GM12872 (cell line): ENCODE measurements around the gene MGAT5.

Source experiments
- CTCF ChIP-seq: IDR thresholded peaks from 3 replicates; pipeline ENCODE4 v1.5.1; 2011; ENCODE audit warnings: low read depth, mild to moderate bottlenecking, low read length, moderate library complexity; ENCODE audit not compliant: insufficient read depth

Gene MGAT5

GRCh38 chr2:134454931-134455330 lies 201.1 kb downstream of the MGAT5 start:
- TF ChIP-seq CTCF, result no peak

GRCh38 chr2:134455426-134455825 lies 201.6 kb downstream of the MGAT5 start:
- no peak for TF ChIP-seq CTCF

- no peak for TF ChIP-seq CTCF
Measured at GRCh38 chr2:134457353-134457752, 203.5 kb downstream of the MGAT5 start.

GRCh38 chr2:134457765-134458472 lies 204.0 kb downstream of the MGAT5 start:
- no peak for TF ChIP-seq CTCF

GRCh38 chr2:134458473-134458853 lies 204.6 kb downstream of the MGAT5 start:
- no peak for TF ChIP-seq CTCF

GRCh38 chr2:134458950-134459349 lies 205.1 kb downstream of the MGAT5 start:
- TF ChIP-seq CTCF, result no peak

- TF ChIP-seq CTCF, result no peak
Measured at GRCh38 chr2:134459706-134460406, 206.0 kb downstream of the MGAT5 start.
